SIG-M5 treated with dmso at 0.1 percent for 504 hours (cell line): ENCODE results near the gene TRIP4.
"Not testable (repeated sequence)": the region's sequence is repeated elsewhere in the genome, so short reads cannot be mapped to it uniquely, and the experiment has no call there.

Experiments
- DNase-seq: peaks from one replicate; lab custom pipeline; 2025; ENCODE audit not compliant: unreplicated experiment; lab: John Stamatoyannopoulos, UW

The TRIP4 gene

GRCh38 chr15:64387562-64388168, at the start of gene TRIP4:
TSS of gene TRIP4 (plus strand) at chr15:64387836. CDS start at chr15:64387864, 28 bp downstream.
- DNase-seq = peak; percentile 98

GRCh38 chr15:64340355-64340754, 47.3 kb upstream of the TRIP4 start:
- no peak for DNase-seq

GRCh38 chr15:64341961-64342360, 45.7 kb upstream of the TRIP4 start:
- no peak for DNase-seq

- no peak for DNase-seq
Observed at GRCh38 chr15:64343222-64343621, 44.4 kb upstream of the TRIP4 start.

GRCh38 chr15:64343841-64344240, 43.8 kb upstream of the TRIP4 start:
- DNase-seq = no peak

GRCh38 chr15:64344651-64345294, 42.9 kb upstream of the TRIP4 start:
- DNase-seq = no peak

- DNase-seq = not testable (repeated sequence)
Observed at GRCh38 chr15:64346242-64346641, 41.4 kb upstream of the TRIP4 start.

GRCh38 chr15:64348455-64348854, 39.2 kb upstream of the TRIP4 start:
- DNase-seq = no peak

GRCh38 chr15:64349375-64349774, 38.3 kb upstream of the TRIP4 start:
- DNase-seq = no peak

- no peak for DNase-seq
Observed at GRCh38 chr15:64351265-64351664, 36.4 kb upstream of the TRIP4 start.

GRCh38 chr15:64354688-64355344, 32.8 kb upstream of the TRIP4 start:
- no peak for DNase-seq

- DNase-seq = peak; percentile 39
Observed at GRCh38 chr15:64355348-64355943, 32.2 kb upstream of the TRIP4 start.

- peak; percentile 98 for DNase-seq
Observed at GRCh38 chr15:64355944-64356709, 31.5 kb upstream of the TRIP4 start, which contains the start of gene CSNK1G1. TSS of gene CSNK1G1 (minus strand) at chr15:64356173. CDS start at chr15:64300499, 55,674 bp downstream.

GRCh38 chr15:64356710-64357040, 31.0 kb upstream of the TRIP4 start:
- DNase-seq = no peak

GRCh38 chr15:64361259-64361658, 26.4 kb upstream of the TRIP4 start:
- DNase-seq = no peak

GRCh38 chr15:64369078-64369607, 18.5 kb upstream of the TRIP4 start:
- no peak for DNase-seq

GRCh38 chr15:64371383-64371782, 16.3 kb upstream of the TRIP4 start:
- DNase-seq = not testable (repeated sequence)

- no peak for DNase-seq
Observed at GRCh38 chr15:64373360-64373759, 14.3 kb upstream of the TRIP4 start.

GRCh38 chr15:64379216-64379960, 8.2 kb upstream of the TRIP4 start:
- DNase-seq = no peak
